Measurements from ENCODE around the gene PACS1.

DNA sequence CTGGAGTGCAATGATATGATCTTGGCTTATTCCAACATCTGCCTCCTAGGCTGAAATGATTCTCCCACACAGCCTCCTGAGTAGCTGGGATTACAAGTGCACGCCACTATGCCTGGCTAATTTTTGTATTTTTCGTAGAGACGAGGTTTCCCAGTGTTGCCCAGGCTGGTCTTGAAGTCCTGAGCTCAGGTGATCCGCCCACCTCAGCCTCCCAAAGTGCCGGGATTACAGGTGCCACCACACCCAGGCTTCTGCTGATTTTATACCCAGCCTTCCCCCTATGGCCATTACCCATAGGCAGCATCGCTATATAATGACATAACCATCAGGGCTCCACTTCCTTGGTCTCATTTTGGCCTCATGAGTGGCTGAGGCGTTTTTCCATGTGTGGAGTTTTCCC lies 137.7 kb downstream of the PACS1 start:
- TF ChIP-seq, protein P1, sequence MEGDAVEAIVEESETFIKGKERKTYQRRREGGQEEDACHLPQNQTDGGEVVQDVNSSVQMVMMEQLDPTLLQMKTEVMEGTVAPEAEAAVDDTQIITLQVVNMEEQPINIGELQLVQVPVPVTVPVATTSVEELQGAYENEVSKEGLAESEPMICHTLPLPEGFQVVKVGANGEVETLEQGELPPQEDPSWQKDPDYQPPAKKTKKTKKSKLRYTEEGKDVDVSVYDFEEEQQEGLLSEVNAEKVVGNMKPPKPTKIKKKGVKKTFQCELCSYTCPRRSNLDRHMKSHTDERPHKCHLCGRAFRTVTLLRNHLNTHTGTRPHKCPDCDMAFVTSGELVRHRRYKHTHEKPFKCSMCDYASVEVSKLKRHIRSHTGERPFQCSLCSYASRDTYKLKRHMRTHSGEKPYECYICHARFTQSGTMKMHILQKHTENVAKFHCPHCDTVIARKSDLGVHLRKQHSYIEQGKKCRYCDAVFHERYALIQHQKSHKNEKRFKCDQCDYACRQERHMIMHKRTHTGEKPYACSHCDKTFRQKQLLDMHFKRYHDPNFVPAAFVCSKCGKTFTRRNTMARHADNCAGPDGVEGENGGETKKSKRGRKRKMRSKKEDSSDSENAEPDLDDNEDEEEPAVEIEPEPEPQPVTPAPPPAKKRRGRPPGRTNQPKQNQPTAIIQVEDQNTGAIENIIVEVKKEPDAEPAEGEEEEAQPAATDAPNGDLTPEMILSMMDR (IDR thresholded peaks at IDR 0.05; ENCODE audit: insufficient read depth, low read depth, low read length): no peak
- TF ChIP-seq EZH2 (IDR thresholded peaks at IDR 0.05; ENCODE audit: insufficient read depth, low read length): no peak

All from astrocyte (in vitro differentiated cells and primary cell).